ENCODE data around the gene FTO.

FTO gene

GRCh38 chr16:53771655-53772497 lies 67.9 kb downstream of the FTO start:
- Histone ChIP-seq H3K4me3 (ENCODE audit: low read depth, low read length) (no peak overlapping the region), H3K27me3 (replicated peaks) (no peaks in the 10 kb centered on the region), H3K36me3 (replicated peaks) (no peaks in the 10 kb centered on the region), H3K27ac (no peak overlapping the region)
- in situ Hi-C loops (cut with HindIII; ENCODE audit: low pct_ligation_motif_present, low sequenced_read_pairs), result no loop called here
- TF ChIP-seq CTCF (IDR thresholded peaks at IDR 0.05; ENCODE audit: low read depth, low read length, missing control alignments), result no peak
- DNase-seq, result no peak

GRCh38 chr16:53773150-53773846 lies 69.3 kb downstream of the FTO start:
- H3K4me3 ChIP-seq (ENCODE audit: low read depth, low read length), result no peak overlapping the region
- in situ Hi-C loops (cut with HindIII; ENCODE audit: low pct_ligation_motif_present, low sequenced_read_pairs), result no loop called here
- H3K27me3 ChIP-seq (replicated peaks), result no peaks in the 10 kb centered on the region
- peak; percentile 71 for TF ChIP-seq CTCF (IDR thresholded peaks at IDR 0.05; ENCODE audit: low read depth, low read length, missing control alignments)
- DNase-seq, result peak; percentile 73
- no peaks in the 10 kb centered on the region for H3K36me3 ChIP-seq (replicated peaks)
- no peak overlapping the region for H3K27ac ChIP-seq

GRCh38 chr16:53773881-53774280 lies 69.9 kb downstream of the FTO start:
- no peak for DNase-seq
- no peak for TF ChIP-seq CTCF (IDR thresholded peaks at IDR 0.05; ENCODE audit: low read depth, low read length, missing control alignments)
- no peak overlapping the region for H3K27ac ChIP-seq
- in situ Hi-C loops (cut with HindIII; ENCODE audit: low pct_ligation_motif_present, low sequenced_read_pairs), result no loop called here
- no peaks in the 10 kb centered on the region for H3K27me3 ChIP-seq (replicated peaks)
- H3K4me3 ChIP-seq (ENCODE audit: low read depth, low read length), result no peak overlapping the region
- H3K36me3 ChIP-seq (replicated peaks), result no peaks in the 10 kb centered on the region

- Histone ChIP-seq H3K27ac (peak overlapping the region; percentile 60), H3K27me3 (replicated peaks) (no peaks in the 10 kb centered on the region), H3K4me3 (ENCODE audit: low read depth, low read length) (no peak overlapping the region), H3K36me3 (replicated peaks) (no peaks in the 10 kb centered on the region)
- DNase-seq, result no peak
- no peak for TF ChIP-seq CTCF (IDR thresholded peaks at IDR 0.05; ENCODE audit: low read depth, low read length, missing control alignments)
- in situ Hi-C loops (cut with HindIII; ENCODE audit: low pct_ligation_motif_present, low sequenced_read_pairs), result no loop called here
Measured at GRCh38 chr16:53775106-53775820, 71.3 kb downstream of the FTO start.

GRCh38 chr16:53775821-53776431 lies 72.0 kb downstream of the FTO start:
- DNase-seq, result peak; percentile 86
- Histone ChIP-seq H3K36me3 (replicated peaks) (no peaks in the 10 kb centered on the region), H3K27ac (peak overlapping the region; percentile 60), H3K4me3 (ENCODE audit: low read depth, low read length) (no peak overlapping the region), H3K27me3 (replicated peaks) (no peaks in the 10 kb centered on the region)
- in situ Hi-C loops (cut with HindIII; ENCODE audit: low pct_ligation_motif_present, low sequenced_read_pairs), result no loop called here
- TF ChIP-seq CTCF (IDR thresholded peaks at IDR 0.05; ENCODE audit: low read depth, low read length, missing control alignments), result no peak

All from brain microvascular endothelial cell (primary cell).